Left renal cortex interstitium (tissue), 4 donors: ENCODE data around the gene RFX3. TPM values are rescaled to one million over a fixed set of nuclear protein-coding genes. Genes with fewer than 3 reads are reported as not detected.

Experiments used
- DNase-seq, 4 donors: peaks; one replicate each; pipeline ENCODE4 v3.0.0-alpha.2; 2013; ENCODE audit warnings: low read depth in 4 of 4, low spot score in 2 of 4, missing footprints in 1 of 4
- polyA plus RNA-seq, 4 donors: library from polyadenylated mRNA; unstranded; fragments of 120-200 nt; gene quantifications; one replicate each; pipeline ENCODE4 v1.2.1, GENCODE V29; 2013; ENCODE audit not compliant: insufficient read length in 4 of 4

The RFX3 gene
- polyA plus RNA-seq, 4 donors, result 13.5 to 21.0 (median 15.9) TPM

GRCh38 chr9:3515405-3515804, 10.4 kb downstream of the RFX3 start:
- DNase-seq, result no peak

- no peak for DNase-seq
These were observed 11.0 kb downstream of the RFX3 start for GRCh38 chr9:3514786-3515185.

GRCh38 chr9:3513265-3513818, 12.5 kb downstream of the RFX3 start:
- no peak for DNase-seq

DNA sequence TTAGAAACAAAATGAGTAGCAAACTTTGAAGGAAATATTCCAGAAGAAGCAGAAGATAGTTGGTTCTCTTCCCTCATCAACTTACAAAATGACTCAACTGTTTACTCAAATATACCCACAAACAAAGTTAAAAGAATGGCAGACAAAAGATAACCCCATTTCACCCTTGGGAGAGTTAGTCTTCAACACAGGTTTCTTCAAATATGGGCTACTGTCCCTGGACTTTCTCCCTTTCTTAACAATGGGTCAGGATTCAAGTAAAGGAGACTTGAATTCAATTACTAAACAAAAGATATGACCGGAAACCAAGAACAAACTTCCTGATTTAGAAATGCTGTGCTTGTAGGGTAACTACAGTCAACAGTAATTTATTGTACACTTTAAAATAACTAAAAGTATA, 14.2 kb downstream of the RFX3 start:
- DNase-seq, result no peak

DNA sequence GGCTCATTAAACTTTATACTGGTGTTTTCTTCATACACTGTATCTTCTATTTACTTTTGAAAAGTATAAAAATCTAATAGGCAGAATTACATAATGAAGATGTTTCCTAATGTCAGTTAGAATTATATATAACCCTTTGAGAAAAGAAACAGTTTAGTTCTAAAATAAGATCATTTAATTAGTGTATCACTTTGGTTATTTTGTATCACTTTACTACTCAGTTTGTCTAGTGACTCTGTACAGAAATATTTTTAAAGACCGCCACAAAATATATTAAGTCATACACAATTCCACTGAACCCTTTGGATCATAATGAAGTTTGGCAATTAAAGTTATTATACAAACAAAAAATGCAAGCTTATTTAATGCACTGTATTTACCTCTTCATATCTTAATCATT, 15.0 kb downstream of the RFX3 start:
- no peak for DNase-seq

- DNase-seq, result no peak
These were observed 15.9 kb downstream of the RFX3 start for GRCh38 chr9:3509926-3510325.

DNA sequence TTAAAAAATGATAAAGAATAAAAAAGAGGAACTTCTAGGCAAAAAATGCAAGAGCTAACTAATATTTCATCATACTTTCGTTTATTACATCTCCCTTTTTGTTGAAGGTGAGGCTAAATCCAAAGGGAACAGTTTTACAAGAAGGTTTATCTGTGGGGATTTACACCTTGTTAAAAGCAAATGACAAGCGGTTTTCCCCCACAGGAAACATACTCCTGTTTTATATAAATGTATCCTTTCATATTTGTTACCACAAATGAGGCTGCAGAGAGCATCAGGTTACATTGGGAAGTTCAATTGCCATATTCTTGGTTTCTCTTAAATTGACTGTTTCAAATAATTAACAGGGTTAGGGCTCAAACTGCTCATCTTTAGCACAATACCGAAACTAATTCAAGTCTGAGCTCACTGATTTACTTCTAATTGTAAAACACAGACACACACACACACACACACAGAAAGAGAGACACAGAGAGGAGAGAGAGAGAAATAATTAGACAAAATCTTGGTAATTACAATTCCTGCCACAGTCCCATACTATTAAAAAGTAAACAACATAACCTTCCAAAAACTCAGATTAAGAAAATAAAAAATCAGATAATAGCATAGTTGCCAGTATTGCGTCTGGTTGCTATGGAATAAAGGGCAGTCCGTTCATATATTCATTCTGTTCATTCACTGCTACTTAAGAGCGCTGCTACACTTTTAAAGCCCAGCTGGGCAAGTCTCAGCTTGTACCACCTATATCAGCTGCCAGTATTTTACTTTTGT, 17.1 kb downstream of the RFX3 start:
- no peak for DNase-seq

GRCh38 chr9:3508078-3508431, 17.7 kb downstream of the RFX3 start:
- no peak for DNase-seq

- DNase-seq, result no peak
These were observed 18.3 kb downstream of the RFX3 start for GRCh38 chr9:3507395-3508077.

DNA sequence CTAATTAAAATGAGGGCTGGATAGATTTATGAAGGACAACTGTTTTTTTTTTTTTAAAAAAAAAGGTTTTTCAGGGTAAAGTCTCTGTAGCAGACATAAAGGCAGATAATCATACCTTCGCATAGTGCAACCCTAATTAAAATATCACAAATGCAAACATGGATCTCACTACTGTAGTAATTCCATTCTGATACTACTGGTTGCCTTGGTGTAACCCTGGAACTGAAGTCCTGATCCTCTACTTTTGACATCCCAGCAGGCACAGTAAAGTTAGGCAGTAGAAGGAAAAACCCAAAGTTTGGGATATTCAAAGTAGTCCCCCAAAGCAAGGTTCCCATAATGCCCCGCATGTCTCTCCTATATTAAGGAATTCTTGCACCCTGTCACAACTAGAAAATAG, 19.6 kb downstream of the RFX3 start:
- DNase-seq, result no peak

DNA sequence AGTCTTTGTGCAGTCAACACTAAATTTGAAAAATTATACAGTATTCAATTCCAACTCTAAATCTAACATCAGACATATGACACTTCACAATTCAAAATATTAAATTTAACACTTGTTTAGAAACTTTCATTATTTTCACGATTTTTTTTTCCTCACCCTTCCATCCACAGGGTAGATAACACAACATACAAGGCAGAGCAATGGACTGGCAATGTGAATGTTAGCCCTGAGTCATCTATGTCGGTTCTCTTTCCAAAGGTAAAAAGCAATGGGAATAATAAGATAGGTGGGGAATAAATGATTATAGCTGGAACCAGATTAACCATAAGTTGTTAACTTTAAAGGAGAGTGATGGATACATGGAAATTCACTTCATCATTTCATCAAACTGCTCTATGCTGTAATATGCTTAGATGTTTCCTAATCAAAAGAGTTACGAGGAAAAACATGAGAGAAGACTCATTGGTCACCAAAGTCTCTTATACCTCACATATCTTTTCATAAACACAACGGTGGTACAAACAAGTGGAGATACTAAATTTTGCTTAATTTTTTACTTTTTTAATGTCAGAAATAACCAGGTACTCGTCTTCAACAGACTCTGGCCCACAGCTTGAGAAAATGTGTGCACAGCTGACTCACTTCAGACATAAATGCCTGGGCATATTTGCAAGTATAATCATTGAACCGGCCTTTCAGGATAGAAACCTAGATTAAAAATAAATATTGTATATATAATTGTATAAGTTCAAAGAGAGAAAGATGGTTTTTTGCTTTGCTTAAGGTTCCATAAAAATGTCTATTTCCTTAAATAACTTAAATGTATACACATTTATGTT, 23.0 kb downstream of the RFX3 start:
- no peak for DNase-seq

GRCh38 chr9:3500044-3500443, 25.8 kb downstream of the RFX3 start:
- no peak for DNase-seq

DNA sequence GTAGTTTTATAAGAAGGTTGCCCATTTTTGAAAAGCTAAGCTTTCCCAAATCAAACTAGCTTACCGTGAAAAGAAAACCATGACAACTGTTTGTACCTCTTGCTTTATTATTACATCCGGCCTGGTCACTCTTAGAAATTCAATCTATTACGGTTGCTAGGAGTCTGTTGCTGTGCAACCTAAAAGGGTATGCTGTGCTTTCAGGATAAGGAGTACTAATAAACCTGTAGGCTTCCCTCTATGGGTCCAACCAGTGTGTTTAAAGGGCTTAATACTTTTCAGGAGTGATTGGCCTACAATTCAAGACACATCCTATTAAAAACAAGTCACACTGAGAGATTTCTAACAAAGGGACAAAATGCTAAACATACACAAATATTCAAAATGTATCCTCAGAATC, 27.1 kb downstream of the RFX3 start:
- DNase-seq, result no peak

GRCh38 chr9:3497857-3498256, 27.9 kb downstream of the RFX3 start:
- DNase-seq, result no peak

GRCh38 chr9:3497401-3497800, 28.4 kb downstream of the RFX3 start:
- DNase-seq, result no peak

GRCh38 chr9:3495855-3496254, 29.9 kb downstream of the RFX3 start:
- DNase-seq, result no peak

- DNase-seq, result no peak
These were observed 33.6 kb downstream of the RFX3 start for GRCh38 chr9:3492214-3492613.

GRCh38 chr9:3491450-3491849, 34.4 kb downstream of the RFX3 start:
- DNase-seq, result no peak

GRCh38 chr9:3490957-3491356, 34.8 kb downstream of the RFX3 start:
- DNase-seq, result no peak

- DNase-seq, result no peak
These were observed 43.2 kb downstream of the RFX3 start for GRCh38 chr9:3482578-3482977.

- DNase-seq, result no peak
These were observed 45.5 kb downstream of the RFX3 start for GRCh38 chr9:3480353-3480655.
